Activated CD8-positive, alpha-beta memory T cell treated with anti-CD3 and anti-CD28 coated beads, Interleukin-2, amount 50 U/mL, for 24 hours (primary cell): ENCODE measurements around the gene YIPF3.
"Not testable (repeated sequence)": the region's sequence is repeated elsewhere in the genome, so short reads cannot be mapped to it uniquely, and the experiment has no call there.

Source experiments
- DNase-seq: peaks from one replicate; pipeline ENCODE4 v3.0.0-alpha.2; 2020; ENCODE audit errors: extremely low read depth

Gene YIPF3

GRCh38 chr6:43516697-43517504 is at the start of gene YIPF3, which contains the start of gene POLR1C:
Gene YIPF3 (minus strand): TSS chr6:43516926. CDS start chr6:43516807, 119 bp downstream.
Gene POLR1C (plus strand): TSS chr6:43517089. CDS start chr6:43517110, 21 bp downstream.
- peak; percentile 96 for DNase-seq

DNA sequence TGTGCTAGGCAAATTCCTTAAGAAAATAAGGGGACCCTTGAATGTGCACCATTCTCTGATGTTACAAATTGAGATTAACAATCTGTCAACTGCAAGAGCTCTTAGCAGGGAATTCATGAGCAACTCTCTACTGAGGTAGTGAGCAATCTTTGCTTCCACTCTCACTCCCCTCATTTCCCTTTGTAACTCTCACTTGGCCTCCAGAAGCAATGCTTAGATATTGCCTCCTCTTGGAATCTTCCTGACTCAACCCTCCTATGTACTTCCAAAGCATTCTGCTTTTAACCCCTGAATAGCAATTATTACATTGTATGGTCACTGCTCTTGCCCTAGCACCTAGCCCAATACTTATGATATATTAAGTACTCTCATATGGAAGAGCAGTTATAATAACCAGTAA is 42.6 kb upstream of the YIPF3 start:
- no peak for DNase-seq

DNA sequence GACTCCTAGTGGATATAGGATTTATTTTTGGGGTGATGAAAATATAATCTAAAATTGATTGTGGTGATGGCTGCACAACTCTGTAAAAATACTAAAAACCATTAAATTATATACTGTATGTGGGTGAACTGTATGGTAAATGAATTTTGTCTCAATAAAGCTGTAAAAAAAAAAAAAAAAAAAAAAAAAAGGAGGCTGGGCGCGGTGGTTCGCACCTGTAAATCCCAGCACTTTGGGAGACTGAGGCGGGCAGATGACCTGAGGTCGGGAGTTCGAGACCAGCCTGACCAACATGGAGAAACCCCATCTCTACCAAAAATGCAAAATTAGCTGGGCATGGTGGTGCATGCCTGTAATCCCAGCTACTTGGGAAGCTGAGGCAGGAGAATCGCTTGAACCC is 40.9 kb upstream of the YIPF3 start:
- not testable (repeated sequence) for DNase-seq

DNA sequence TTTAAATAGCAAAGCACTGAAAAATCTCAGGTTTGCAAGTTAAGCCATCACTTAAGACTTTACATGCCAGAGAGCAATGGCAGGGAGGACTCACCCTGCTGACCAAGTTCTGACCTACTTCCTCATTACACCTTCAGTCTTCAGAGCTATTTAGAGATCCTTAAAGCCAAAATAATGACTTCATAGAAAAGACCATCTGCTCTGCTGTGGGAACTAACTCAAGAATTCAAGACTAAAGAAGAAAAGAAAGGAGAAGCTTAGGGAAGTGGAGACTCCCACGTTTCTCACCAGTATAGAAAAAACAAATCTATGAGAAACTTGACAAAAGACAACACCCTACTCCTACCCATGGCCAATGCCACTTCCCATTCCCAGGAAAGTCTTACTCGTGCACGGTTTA is 30.5 kb upstream of the YIPF3 start:
- DNase-seq: no peak

GRCh38 chr6:43544461-43544860 is 27.7 kb upstream of the YIPF3 start:
- no peak for DNase-seq

GRCh38 chr6:43541774-43542471 is 25.2 kb upstream of the YIPF3 start:
- DNase-seq: no peak

DNA sequence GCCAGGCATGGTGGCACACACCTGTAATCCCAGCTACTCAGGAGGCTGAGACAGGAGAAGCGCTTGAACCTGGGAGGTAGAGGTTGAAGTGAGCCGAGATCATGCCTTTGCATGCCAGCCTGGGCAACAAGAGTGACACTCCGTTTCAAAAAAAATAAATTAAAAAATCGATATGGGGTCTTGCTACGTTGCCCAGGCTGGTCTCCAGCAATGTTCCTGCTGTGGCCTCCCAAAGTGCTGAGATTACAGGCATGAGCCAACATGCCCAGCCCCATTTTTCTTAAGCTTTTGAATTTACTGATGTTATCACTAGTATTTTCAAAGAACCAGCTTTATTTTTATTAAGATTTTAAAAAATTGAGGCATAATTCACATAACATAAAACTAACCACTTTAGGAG is 23.8 kb upstream of the YIPF3 start:
- no peak for DNase-seq

DNA sequence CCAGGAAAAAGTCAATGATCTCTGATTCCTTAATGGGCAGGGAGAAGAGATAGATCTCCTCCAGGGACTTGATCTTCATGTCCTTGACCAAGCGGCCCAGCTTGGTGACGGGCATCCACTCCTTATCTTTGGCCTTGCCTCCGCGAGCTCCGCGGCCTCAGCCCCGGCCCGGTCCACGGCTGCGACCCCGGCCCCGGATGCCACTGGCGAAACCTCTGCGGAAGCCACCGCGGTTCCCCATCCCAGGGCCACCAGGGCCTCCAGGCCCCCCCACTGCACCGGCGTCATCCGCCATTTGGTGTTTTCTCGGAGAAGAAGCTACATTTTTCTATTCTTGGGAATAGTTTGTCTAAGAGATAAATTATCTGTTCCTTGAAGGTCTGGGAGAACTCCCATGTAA is 22.7 kb upstream of the YIPF3 start:
- DNase-seq: not testable (repeated sequence)

DNA sequence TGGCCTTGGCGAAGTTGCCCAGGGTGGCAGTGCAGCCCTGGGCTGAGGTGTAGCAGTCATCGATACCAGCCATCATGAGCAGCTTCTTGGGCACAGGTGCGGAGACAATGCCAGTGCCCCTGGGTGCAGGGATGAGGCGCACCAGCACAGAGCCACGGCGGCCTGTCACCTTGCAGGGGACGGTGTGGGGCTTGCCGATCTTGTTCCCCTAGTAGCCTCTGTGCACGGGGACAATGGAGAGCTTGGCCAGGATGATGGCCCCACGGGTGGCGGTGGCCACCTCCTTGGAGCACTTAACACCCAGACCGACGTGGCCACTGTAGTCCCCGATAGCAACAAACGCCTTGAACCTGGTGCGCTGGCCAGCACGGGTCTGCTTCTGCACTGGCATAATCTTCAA is 22.3 kb upstream of the YIPF3 start:
- not testable (repeated sequence) for DNase-seq

DNA sequence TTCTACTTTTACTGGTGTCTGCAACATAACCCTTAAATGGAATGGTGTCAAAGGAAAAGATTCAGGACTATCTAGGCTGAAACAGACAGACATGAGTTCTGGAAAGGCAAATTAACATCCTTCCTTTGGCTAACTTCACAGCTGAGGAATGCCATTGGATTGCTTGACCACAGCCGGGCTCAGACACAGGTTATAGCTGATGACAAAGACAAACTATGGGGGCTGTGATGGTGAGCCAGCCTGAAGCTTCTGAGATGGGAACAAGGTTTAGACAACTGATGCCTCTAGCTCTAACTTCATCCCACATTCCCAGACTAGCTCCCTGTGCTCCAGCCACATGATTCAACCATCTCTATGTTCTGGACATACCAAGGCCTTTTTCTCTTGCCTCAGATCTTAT is 15.5 kb upstream of the YIPF3 start:
- DNase-seq: no peak

DNA sequence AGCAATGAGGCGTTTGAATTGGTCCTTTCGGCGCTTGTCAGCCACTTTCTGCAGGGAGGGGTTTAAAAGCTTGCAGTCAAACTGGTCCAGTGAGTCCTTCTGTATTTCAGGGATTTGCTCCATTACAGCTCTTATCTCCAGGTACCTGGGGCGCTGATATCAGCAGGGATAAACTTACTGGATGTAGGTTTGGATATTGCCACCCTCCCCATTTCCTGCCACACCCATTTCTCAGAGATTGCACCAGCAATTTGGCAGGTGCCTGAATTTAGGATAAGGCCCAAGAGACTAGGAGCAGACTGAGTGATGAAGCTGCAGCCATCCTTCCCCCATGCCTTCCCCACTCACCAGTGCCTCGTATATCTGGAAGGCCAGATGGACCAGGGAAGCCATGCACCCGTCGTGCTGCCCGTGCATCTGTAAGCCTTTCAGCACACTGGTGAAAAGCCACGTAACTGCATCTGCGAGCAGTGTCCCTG is 7.8 kb upstream of the YIPF3 start:
- DNase-seq: no peak

- no peak for DNase-seq
Measured at GRCh38 chr6:43523284-43523683, 6.6 kb upstream of the YIPF3 start.

DNA sequence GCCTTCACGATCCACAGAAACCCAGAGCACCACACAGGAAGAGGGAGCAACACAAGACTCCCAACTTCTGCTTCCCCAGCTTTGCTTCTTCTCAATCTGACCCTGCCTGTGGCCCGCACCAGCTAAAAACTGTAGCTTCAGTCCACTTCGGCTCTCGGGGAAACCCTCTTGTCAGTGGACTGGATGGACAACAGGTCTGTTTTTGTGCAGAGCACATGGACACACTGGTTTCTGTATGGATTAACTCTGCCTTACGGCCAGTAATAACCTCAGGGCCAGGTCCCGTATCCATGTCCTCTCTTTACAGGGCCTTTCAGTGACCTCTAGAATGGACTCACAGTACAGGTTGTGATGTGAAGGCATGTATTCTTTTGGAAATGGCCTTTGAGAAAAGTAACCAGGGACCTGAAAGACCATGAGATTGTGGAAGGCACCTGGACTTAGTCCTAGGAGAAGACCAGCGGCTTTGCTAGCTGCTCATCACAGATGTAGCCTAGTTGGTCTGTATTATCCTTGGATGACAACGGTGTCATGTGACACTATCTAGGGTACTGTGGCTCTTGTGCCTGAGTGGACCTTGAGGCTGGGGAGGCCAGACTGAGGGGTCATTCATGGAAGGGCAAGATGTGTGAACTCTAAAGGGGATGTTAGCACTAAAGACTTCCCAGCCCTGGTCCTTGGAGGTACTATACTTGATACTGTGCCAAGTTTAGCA is 6.0 kb upstream of the YIPF3 start:
- no peak for DNase-seq

GRCh38 chr6:43521836-43522235 is 5.1 kb upstream of the YIPF3 start:
- DNase-seq: no peak

DNA sequence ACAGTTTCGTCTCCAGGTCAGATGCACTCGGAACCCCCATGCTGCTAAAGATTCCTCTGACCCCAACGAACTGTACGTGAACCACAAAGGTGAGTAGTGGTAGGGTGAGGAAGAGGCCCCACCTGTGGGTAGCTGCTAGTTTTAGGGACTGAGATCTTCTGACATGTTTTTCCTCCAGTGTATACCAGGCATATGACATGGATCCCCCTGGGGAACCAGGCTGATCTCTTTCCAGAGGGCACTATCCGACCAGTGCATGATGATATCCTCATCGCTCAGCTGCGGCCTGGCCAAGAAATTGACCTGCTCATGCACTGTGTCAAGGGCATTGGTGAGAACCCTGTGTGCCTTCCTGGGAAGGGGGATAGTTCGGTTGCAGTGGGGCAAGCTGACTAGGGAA is 3.4 kb upstream of the YIPF3 start:
- DNase-seq: no peak

DNA sequence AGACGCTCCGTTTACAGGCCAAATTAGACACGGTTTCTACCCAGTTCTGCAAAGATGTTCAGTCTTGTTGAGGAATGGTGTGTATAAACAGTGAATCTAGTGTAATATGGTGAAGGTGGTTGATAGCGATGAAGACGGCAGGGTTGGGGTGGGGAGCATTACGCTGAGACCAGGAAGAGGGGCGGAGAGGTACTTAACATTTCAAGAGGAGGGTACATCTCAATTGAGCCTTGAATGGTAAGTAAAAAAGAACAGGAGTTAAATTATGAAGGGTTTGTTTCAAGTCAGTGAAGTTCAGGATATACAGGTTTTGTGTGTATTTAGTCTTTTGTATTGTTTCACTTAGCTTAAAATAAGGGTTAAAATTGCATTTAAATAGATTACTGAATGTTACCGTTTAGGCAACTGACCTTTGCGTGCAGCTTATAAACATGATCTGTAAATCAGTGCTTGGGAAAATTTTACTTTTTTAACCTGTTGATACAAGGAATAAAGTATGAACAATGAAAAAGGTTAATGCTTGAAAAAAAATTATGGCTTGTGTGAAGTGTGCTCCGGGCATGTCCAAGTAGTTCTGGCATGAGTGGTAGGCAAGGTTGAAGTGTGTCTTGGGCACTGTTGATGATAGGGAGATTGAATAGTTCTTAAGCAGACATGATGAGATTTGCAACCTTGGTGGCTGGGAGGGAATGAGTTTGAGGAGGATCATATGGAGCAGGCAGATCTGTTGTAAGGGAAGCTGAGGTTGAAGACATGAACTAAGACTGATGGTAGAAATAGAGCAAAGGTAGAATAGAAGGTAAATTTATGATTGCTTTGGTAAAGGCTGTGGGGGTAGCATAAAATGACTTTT is 1.0 kb upstream of the YIPF3 start:
- no peak for DNase-seq

DNA sequence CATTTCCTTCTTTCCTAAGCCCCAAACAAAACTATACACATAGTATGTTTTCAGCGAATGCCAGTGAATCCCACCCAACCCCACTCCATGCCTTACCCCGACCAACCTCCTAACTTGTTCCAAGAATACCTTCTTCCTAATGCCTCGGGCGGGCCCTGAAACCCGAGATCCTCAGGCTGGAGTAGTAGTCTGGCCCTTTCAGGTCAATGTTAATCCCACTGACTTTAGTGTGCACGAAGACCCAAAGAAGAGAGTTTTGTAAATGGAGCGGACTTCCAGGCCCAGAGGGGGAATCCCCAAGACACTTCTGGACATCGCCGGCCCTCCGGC is 394 bp downstream of the YIPF3 start:
- DNase-seq: no peak

GRCh38 chr6:43515808-43516207 is 918 bp downstream of the YIPF3 start:
- DNase-seq: no peak

DNA sequence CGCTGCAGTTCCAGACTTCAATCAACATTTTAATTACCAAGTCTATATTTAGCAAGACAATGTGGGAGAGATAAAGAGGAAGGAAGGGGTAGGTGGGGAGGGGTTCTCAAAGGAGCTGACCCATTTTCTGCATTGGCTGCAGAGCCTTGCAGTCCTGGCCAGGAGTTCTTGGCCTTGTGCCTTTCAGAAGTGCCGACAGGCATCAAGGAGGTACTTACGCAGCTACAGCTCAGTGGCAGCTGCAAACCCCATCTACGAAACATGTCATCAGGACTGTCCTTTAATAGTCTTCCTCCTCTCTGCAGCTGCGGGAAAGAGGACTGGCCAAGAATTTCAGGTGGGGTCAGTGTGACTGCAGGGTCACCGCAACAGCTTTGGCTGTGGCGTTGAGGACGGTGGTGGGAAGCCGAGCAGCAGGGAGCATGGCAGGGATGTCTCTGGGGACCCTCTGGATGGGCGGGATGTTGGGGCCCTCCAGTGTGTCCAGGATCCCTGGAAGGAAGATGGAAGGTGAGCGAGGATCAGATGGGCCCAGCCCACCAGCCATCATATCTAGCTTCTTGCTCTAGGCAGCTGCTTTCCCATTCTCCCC is 4.8 kb downstream of the YIPF3 start:
- DNase-seq: no peak

- DNase-seq: no peak
Measured at GRCh38 chr6:43510827-43511163, 5.9 kb downstream of the YIPF3 start.
